Suprapubic skin (tissue), 3 donors: Measurements from ENCODE around the gene SLC39A3.

Experiments
- CTCF ChIP-seq, 2 donors: fragments of 200-600 bp in 1 of 2; fragments of 450-650 bp in 1 of 2; sonication (generic) in 1 of 2; IDR thresholded peaks; one replicate each; pipeline ENCODE4 v1.5.1; 2016 to 2019; ENCODE audit warnings: antibody characterized with exemption in 2 of 2, mild to moderate bottlenecking in 1 of 2, moderate library complexity in 1 of 2
- POLR2AphosphoS5 ChIP-seq, 3 donors: sonication (generic); formaldehyde crosslinking; IDR thresholded peaks; one replicate each; pipeline ENCODE4 v1.6.1; 2017; ENCODE audit warnings: antibody characterized with exemption in 3 of 3

DNA sequence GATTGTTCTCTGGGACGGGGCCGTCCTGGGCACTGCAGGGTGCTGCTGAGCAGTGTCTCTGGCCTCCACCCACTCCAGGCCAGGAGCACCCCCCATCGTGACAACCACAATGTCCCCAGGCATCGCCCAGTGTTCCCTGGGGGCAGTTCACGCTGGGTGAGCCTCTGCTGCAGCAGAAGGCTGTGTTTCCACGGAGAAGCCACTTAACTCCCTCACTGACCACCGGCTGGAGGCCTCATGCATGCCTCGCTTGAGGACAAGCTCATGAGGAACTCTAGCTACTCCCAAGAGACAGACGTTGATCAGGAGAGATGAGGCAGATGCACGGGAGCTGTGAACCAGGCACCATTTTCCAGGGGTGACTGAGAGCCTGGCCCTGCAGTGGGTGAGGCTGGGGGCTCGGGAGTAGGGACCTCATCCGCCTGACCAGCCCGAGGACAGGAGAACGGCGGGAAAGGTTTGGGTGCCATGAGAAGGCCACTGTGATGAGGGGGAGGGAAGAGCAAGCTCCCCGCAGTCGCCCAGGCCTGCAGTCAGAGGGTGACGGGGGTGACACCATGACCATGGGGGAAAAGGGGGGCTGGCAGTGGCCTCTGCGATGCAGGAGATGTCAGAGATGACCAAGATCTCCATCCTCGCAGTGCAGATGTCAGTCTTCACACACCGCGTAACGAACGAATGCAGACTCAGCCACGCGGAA, 5.1 kb downstream of the SLC39A3 start:
- TF ChIP-seq CTCF (IDR thresholded peaks at IDR 0.05) (no peak), POLR2AphosphoS5 (IDR thresholded peaks at IDR 0.05) (no peak)
